Thyroid gland (tissue), 4 donors: ENCODE results near the gene METTL9. TPM values are rescaled to one million over a fixed set of nuclear protein-coding genes. Genes with fewer than 3 reads are reported as not detected.
A peak's percentile ranks its signal among the peaks of the same experiment; 100 is the strongest.

Source experiments
- DNase-seq, 2 donors: peaks; one replicate each; pipeline ENCODE4 v3.0.0-alpha.2; 2019
- H3K27ac ChIP-seq, 3 donors: fragments of 200-600 bp; sonication (generic); 1 replicate in 2 of 3; 2 replicates in 1 of 3; pipeline ENCODE4 v1.5.1; 2016 to 2019; ENCODE audit warnings: mild to moderate bottlenecking in 1 of 3, moderate library complexity in 1 of 3
- H3K27me3 ChIP-seq: fragments of 200-600 bp; sonication (generic); one replicate; pipeline ENCODE4 v1.5.1; 2019
- H3K36me3 ChIP-seq, 2 donors: fragments of 200-600 bp; sonication (generic); one replicate each; pipeline ENCODE4 v1.5.1; 2016 to 2019
- H3K4me1 ChIP-seq, 2 donors: fragments of 200-600 bp; sonication (generic); one replicate each; pipeline ENCODE4 v1.5.1; 2017 to 2019
- H3K4me3 ChIP-seq, 3 donors: fragments of 200-600 bp; sonication (generic); replicated peaks in 1 of 3; 1 replicate in 2 of 3; 2 replicates in 1 of 3; pipeline ENCODE4 v1.5.1; 2016; ENCODE audit warnings: mild to moderate bottlenecking in 1 of 3
- H3K9me3 ChIP-seq: fragments of 200-600 bp; sonication (generic); one replicate; pipeline ENCODE4 v1.5.1; 2017
- POLR2A ChIP-seq, 2 donors: fragments of 450-650 bp; IDR thresholded peaks; one replicate each; pipeline ENCODE4 v1.6.1; 2017; ENCODE audit warnings: antibody characterized with exemption in 2 of 2, mild to moderate bottlenecking in 2 of 2, moderate library complexity in 1 of 2
- WGBS, 2 donors: methylation state at CpG; one replicate each; pipeline ENCODE4 v1.1.5; 2017; 5-methylcytosine and 5-hydroxymethylcytosine counted together
- intact Hi-C: fragments of 100-400 bp; cut with DNase I; formaldehyde crosslinking; loops from one replicate; pipeline ENCODE4 v1.15.1; 2023
- total RNA-seq, 4 donors: library from RNA; depleted of rRNA; stranded (reverse); fragments of >200 nt; gene quantifications; one replicate each; pipeline ENCODE4 v1.2.3, GENCODE V29; 2016
- TF ChIP-seq, protein P1 (sequence below), 6 experiments: fragments of 200-600 bp in 3 of 6; fragments of 450-650 bp in 3 of 6; sonication (generic) in 3 of 6; IDR thresholded peaks; one replicate each; pipeline ENCODE4 v1.5.1; 2016 to 2019; ENCODE audit warnings: antibody characterized with exemption in 6 of 6, mild to moderate bottlenecking in 2 of 6, inconsistent platforms in 1 of 6, moderate library complexity in 1 of 6

Gene METTL9
- total RNA-seq, 4 donors from 2014 or later, result 139 to 196 (median 181) TPM

DNA sequence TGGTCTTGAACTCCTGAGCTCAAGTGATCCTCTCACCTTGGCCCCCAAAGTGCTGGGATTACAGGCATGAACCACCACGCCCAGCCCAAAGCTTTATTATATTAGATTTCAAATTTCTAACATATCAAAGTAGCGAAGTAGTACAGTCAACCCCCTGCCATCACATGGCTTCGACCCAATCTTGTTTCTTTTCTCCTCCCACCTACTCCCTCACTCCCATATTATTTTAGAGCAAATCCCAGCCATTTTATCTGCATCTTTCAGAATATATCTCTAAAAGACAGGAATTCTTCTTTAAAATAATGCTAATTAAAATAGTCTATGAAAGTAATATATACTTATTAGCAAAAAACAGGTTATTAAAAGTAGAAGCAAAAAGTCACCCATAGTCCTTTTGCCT is 52.1 kb downstream of the METTL9 start:
- no peak overlapping the region for H3K27ac ChIP-seq
- intact Hi-C loops, result no loop called here
- no peaks in the 10 kb centered on the region for H3K36me3 ChIP-seq
- H3K4me1 ChIP-seq, result no peaks in the 10 kb centered on the region
- 91 to 95% methylated on average over 3 of the region's 3 CpGs for WGBS, 2 donors
- H3K4me3 ChIP-seq, result no peak overlapping the region
- H3K27me3 ChIP-seq, result no peaks in the 10 kb centered on the region
- no peak for DNase-seq
- H3K9me3 ChIP-seq, result no peaks in the 10 kb centered on the region
- TF ChIP-seq, protein P1, sequence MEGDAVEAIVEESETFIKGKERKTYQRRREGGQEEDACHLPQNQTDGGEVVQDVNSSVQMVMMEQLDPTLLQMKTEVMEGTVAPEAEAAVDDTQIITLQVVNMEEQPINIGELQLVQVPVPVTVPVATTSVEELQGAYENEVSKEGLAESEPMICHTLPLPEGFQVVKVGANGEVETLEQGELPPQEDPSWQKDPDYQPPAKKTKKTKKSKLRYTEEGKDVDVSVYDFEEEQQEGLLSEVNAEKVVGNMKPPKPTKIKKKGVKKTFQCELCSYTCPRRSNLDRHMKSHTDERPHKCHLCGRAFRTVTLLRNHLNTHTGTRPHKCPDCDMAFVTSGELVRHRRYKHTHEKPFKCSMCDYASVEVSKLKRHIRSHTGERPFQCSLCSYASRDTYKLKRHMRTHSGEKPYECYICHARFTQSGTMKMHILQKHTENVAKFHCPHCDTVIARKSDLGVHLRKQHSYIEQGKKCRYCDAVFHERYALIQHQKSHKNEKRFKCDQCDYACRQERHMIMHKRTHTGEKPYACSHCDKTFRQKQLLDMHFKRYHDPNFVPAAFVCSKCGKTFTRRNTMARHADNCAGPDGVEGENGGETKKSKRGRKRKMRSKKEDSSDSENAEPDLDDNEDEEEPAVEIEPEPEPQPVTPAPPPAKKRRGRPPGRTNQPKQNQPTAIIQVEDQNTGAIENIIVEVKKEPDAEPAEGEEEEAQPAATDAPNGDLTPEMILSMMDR (IDR thresholded peaks at IDR 0.05), result no peak
- TF ChIP-seq POLR2A (IDR thresholded peaks at IDR 0.05), result no peak

DNA sequence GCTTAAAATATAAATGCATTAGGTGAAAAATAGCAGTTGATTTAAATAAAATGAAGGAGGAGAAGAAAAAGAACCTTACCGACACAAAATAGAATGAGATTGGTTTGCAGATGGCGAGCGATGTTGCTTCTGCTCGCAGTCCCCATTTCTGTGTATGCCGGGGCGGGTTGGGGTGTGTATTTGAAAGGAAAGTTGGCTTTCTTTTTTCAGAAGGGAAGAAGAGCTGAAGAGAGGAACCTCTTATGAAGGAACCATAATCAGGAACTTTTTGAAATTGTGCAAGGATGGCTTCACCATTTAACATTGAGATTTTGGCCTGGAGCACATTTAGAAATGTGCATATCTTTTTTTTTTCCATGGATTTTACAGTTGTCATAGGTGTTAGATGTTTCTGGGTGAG is 53.1 kb downstream of the METTL9 start, which contains the start of gene IGSF6:
Gene IGSF6, minus strand, starts transcription at position 156 of the 400 bp plus-strand sequence. Its CDS starts 10 bp downstream, at position 146.
- Histone ChIP-seq H3K27me3 (no peaks in the 10 kb centered on the region), H3K4me3 (no peak within 1 kb of the TSS), H3K4me1 (no peaks in the 10 kb centered on the region), H3K27ac (no peak within 1 kb of the TSS), H3K36me3 (no peaks in the 10 kb centered on the region), H3K9me3 (no peaks in the 10 kb centered on the region)
- no peak for DNase-seq
- TF ChIP-seq, protein P1 (IDR thresholded peaks at IDR 0.05), result no peak
- TF ChIP-seq POLR2A (IDR thresholded peaks at IDR 0.05), result no peak
- intact Hi-C loops, result no loop called here
- 91 to 96% methylated on average over 6 of the region's 6 CpGs for WGBS, 2 donors

DNA sequence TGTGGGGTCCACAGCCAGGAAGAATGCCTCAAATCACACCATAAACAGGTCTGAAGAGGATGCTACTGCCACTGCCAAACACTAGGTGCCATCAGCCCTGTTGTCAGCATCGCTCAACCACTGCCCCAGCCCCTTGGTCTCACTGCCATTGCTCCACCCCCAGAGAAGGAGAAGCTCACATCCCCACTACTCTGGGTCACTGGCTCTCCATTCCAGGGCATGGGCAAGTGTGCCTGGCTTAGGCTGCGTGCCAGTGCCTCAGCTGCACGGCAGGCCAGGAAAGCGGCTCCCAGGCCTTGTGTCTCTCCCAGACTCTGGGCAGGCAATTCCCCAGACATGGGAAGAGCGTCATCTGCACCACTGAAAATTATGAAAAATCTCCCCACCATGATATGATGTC is 54.2 kb downstream of the METTL9 start:
- intact Hi-C loops, result no loop called here
- DNase-seq, result no peak
- H3K4me3 ChIP-seq, result no peak overlapping the region
- WGBS, 2 donors, result 75 to 90% methylated on average over 5 of the region's 5 CpGs
- no peaks in the 10 kb centered on the region for H3K36me3 ChIP-seq
- no peak overlapping the region for H3K27ac ChIP-seq
- H3K27me3 ChIP-seq, result no peaks in the 10 kb centered on the region
- no peaks in the 10 kb centered on the region for H3K4me1 ChIP-seq
- no peaks in the 10 kb centered on the region for H3K9me3 ChIP-seq
- TF ChIP-seq POLR2A (IDR thresholded peaks at IDR 0.05), result no peak
- TF ChIP-seq, protein P1 (IDR thresholded peaks at IDR 0.05), result no peak

DNA sequence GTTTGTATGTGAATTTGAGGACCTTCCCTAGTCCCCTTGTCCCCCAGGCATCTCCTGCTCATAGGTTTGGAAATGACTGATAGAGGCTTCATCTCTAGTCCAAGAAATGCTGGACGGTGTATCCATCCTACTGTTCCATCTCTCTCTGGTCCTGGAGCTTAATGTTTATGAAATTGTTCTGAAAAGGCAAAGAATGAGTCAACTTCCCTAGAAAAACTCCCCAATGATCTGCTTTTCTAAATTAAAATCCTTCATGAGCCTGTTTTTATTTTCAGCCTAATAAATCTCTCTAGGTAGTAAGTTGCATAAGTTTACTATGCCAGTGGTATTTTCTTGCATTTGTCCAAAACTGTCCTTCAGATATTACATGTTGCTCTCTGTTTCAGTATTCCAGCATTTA is 55.1 kb downstream of the METTL9 start:
- no peaks in the 10 kb centered on the region for H3K27me3 ChIP-seq
- intact Hi-C loops, result no loop called here
- WGBS, 2 donors, result 82 to 100% methylated on average over 1 of the region's 1 CpG

DNA sequence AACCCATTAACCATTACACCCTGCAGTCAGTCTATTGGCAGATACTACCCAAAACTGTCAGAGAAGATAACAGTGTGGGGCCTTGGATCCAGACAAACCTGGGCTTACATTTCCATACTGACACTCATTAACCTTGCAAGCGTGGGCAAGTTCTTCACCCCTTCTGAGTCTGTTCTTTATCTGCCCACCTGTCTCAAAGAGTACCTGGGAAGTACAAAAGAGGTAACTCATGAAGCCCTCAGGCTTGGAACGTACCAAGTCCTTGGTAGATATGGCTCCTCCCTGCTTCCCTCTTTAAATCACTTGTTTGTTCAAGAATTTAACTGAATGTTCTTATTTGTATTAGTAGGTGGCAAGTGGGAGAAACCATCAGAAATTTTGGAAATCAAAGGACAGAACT is 55.5 kb downstream of the METTL9 start:
- no peak overlapping the region for H3K4me3 ChIP-seq
- intact Hi-C loops, result loop anchor here (5.0 kb wide), 1 partner anchor 52 kb away; no protein-coding TSS in a partner anchor
- TF ChIP-seq, protein P1 (IDR thresholded peaks at IDR 0.05), result no peak
- TF ChIP-seq POLR2A (IDR thresholded peaks at IDR 0.05), result no peak
- no peaks in the 10 kb centered on the region for H3K27me3 ChIP-seq
- no peaks in the 10 kb centered on the region for H3K9me3 ChIP-seq
- H3K27ac ChIP-seq, result no peak overlapping the region
- no peaks in the 10 kb centered on the region for H3K4me1 ChIP-seq
- no peaks in the 10 kb centered on the region for H3K36me3 ChIP-seq
- WGBS, 2 donors, result 66 to 72% methylated on average over 2 of the region's 2 CpGs
- DNase-seq, result peak in 1 of 2 donors; percentile 19

More for the DNA sequence above, 55.1 kb downstream of the METTL9 start:
- H3K4me1 ChIP-seq, result no peaks in the 10 kb centered on the region
- no peak overlapping the region for H3K27ac ChIP-seq
- no peaks in the 10 kb centered on the region for H3K36me3 ChIP-seq
- no peak for DNase-seq
- TF ChIP-seq, protein P1 (IDR thresholded peaks at IDR 0.05), result no peak
- TF ChIP-seq POLR2A (IDR thresholded peaks at IDR 0.05), result no peak
- H3K9me3 ChIP-seq, result no peaks in the 10 kb centered on the region
- no peak overlapping the region for H3K4me3 ChIP-seq
